Upper lobe of left lung (tissue), 6 donors: ENCODE measurements around the gene PTPN1. TPM values are rescaled to one million over a fixed set of nuclear protein-coding genes. Genes with fewer than 3 reads are reported as not detected.

Experiments
- ATAC-seq, 2 donors: fragments of 200-7000 bp; cut with Tn5 transposase; one replicate each; pipeline ENCODE4 v1.9.1; 2022; ENCODE audit warnings: mild to moderate bottlenecking in 2 of 2, moderate library complexity in 2 of 2; ENCODE audit not compliant: low FRiP score in 2 of 2
- DNase-seq, 2 donors: peaks; one replicate each; pipeline ENCODE4 v3.0.0-alpha.2; 2019 to 2020
- H3K27ac ChIP-seq, 4 donors: fragments of 200-600 bp; sonication (generic); one replicate each; pipeline ENCODE4 v1.5.1; 2016 to 2019
- H3K27me3 ChIP-seq, 4 donors: fragments of 200-600 bp; sonication (generic); one replicate each; pipeline ENCODE4 v1.5.1; 2017 to 2019
- H3K36me3 ChIP-seq, 4 donors: fragments of 200-600 bp; sonication (generic); one replicate each; pipeline ENCODE4 v1.5.1; 2016 to 2019
- H3K4me1 ChIP-seq, 4 donors: fragments of 200-600 bp; sonication (generic); one replicate each; pipeline ENCODE4 v1.5.1; 2018 to 2019
- H3K4me3 ChIP-seq, 4 donors: fragments of 200-600 bp; sonication (generic); one replicate each; pipeline ENCODE4 v1.5.1; 2017 to 2019; ENCODE audit warnings: mild to moderate bottlenecking in 2 of 4, moderate library complexity in 1 of 4
- H3K9me3 ChIP-seq, 4 donors: fragments of 200-600 bp; sonication (generic); one replicate each; pipeline ENCODE4 v1.5.1; 2018 to 2019
- CTCF ChIP-seq, 6 experiments: fragments of 450-650 bp in 4 of 6; fragments of 200-600 bp in 2 of 6; sonication (generic) in 2 of 6; IDR thresholded peaks; one replicate each; pipeline ENCODE4 v1.5.1; 2016 to 2019; ENCODE audit warnings: antibody characterized with exemption in 6 of 6
- EP300 ChIP-seq, 4 donors: sonication (generic); formaldehyde crosslinking; IDR thresholded peaks; one replicate each; pipeline ENCODE4 v1.5.1; 2017; ENCODE audit warnings: antibody characterized with exemption in 4 of 4, control low read depth in 2 of 4
- POLR2A ChIP-seq, 4 donors: fragments of 450-650 bp; IDR thresholded peaks; one replicate each; pipeline ENCODE4 v1.5.1; 2016 to 2017; ENCODE audit warnings: antibody characterized with exemption in 4 of 4, mild to moderate bottlenecking in 2 of 4
- POLR2AphosphoS5 ChIP-seq, 2 donors: sonication (generic); formaldehyde crosslinking; IDR thresholded peaks; one replicate each; pipeline ENCODE4 v1.5.1; 2017; ENCODE audit warnings: antibody characterized with exemption in 2 of 2
- WGBS, 2 donors: methylation state at CpG; one replicate each; pipeline ENCODE4 v1.1.5; 2017 to 2018; 5-methylcytosine and 5-hydroxymethylcytosine counted together
- total RNA-seq, 6 donors: library from RNA; depleted of rRNA in 4 of 6; stranded (reverse); fragments of >200 nt in 4 of 6; gene quantifications; one replicate each; pipeline versions ENCODE4 v1.1.0 to v1.2.1, GENCODE V29; 2016 to 2021
- donor health status: DM: no; HTN: no; CAD: no; lungs with moderate emphysema.
- donor health status: DM: no; HTN: yes; CAD: no; lungs with severe emphysema.

Gene PTPN1
- total RNA-seq, 6 donors from 2014 or later = 75.1 to 137 (median 96.1) TPM

DNA sequence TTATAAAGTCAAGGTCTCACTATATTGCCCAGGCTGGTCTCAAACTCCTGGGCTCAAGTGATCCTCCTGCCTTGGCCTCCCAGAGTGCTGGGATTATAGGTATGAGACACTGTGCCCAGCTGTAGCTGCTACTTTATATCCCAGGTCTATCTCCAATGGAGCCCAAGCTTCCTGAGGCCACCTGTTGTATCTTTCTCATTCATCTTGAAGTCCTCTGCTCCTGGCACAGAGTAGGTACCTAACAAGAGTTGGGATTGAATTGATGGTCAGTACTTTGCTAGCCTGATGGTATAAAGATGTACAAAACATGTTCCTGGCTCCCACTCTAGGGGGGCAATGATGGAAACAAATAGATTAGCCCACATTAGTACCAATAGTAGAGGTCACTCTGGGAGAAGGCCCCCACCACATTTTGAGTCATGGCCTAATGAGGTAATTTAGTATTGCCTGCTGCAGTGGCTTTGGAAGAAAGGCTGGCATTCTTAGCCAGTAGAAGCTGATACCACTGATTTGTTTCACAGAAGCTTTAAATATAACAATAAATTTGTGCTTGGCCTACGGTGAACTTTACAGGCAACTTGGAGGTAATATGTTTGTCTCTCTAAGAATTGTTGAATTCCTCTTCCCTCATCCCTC lies 5.4 kb downstream of the PTPN1 start:
- no peak overlapping the region for H3K4me3 ChIP-seq
- peaks cover 0 to 5% (median 0%) of the 10 kb centered on the region in 4 donors for H3K36me3 ChIP-seq
- peak overlapping the region; percentile 4 to 97 (median 64) for H3K27ac ChIP-seq
- no peaks in the 10 kb centered on the region for H3K27me3 ChIP-seq
- WGBS, 2 donors = 74 to 100% methylated on average over 1 of the region's 1 CpG
- TF ChIP-seq POLR2A (IDR thresholded peaks at IDR 0.05) (no peak), EP300 (IDR thresholded peaks at IDR 0.05) (no peak), POLR2AphosphoS5 (IDR thresholded peaks at IDR 0.05) (no peak), CTCF (IDR thresholded peaks at IDR 0.05) (no peak)
- H3K9me3 ChIP-seq = no peaks in the 10 kb centered on the region
- ATAC-seq (no peak), DNase-seq (no peak)
- peaks cover 72 to 90% (median 83%) of the 10 kb centered on the region in 4 donors for H3K4me1 ChIP-seq

- Histone ChIP-seq H3K4me1 (peaks cover 79 to 96% (median 90%) of the 10 kb centered on the region in 4 donors), H3K9me3 (no peaks in the 10 kb centered on the region), H3K27me3 (no peaks in the 10 kb centered on the region), H3K36me3 (peaks cover 0 to 6% (median 0%) of the 10 kb centered on the region in 4 donors), H3K4me3 (no peak overlapping the region), H3K27ac (peak overlapping the region; percentile 13 to 97 (median 64))
- no peak for TF ChIP-seq POLR2AphosphoS5 (IDR thresholded peaks at IDR 0.05)
- TF ChIP-seq POLR2A (IDR thresholded peaks at IDR 0.05) = no peak
- no peak for TF ChIP-seq CTCF (IDR thresholded peaks at IDR 0.05)
- TF ChIP-seq EP300 (IDR thresholded peaks at IDR 0.05) = no peak
- peak in 1 of 2 donors; percentile 18 for ATAC-seq
- DNase-seq = no peak
- 42 to 57% methylated on average over 5 of the region's 5 CpGs for WGBS, 2 donors
Measured at GRCh38 chr20:50516180-50516934, 6.2 kb downstream of the PTPN1 start.

DNA sequence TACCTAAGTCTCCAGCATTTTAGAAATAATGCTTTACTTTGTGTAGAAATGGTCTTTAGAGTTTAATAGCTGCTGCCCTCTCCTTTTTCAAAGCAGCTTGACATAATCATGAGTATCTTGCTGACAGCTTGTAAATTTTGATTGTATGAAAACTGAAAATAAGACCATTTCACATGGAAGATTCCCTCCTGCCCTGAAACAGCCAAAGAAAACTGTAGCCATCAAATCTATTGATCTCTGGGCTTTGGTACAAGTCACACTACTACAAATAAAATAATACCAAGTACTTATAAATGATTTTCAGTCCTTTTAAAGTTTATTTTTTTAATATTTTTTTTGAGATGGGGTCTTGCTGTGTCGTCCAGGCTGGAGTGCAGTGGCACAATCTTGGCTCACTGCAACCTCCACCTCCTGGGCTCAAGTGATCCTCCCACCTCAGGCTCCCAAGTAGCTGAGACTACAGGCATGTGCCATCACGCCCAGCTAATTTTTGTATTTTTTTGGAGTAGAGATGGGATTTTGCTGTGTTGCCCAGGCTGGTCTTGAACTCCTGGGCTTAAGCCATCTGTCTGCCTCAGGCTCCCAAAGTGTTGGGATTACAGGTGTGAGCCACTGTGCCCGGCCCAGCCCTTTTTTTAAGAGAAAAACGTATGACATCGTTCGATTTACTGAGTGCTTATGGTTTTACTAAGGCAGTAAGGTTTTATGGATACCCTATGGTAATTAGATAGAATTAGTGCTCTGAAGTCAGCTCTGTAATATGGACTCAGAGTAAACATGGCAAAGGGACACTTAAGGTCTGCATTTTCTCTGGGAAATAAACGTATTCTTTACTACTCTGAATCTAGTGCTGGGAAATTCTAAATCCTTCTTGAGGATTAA lies 7.0 kb downstream of the PTPN1 start:
- Histone ChIP-seq H3K4me1 (peaks cover 85 to 97% (median 92%) of the 10 kb centered on the region in 4 donors), H3K36me3 (peaks cover 0 to 6% (median 0%) of the 10 kb centered on the region in 4 donors), H3K9me3 (no peaks in the 10 kb centered on the region), H3K4me3 (no peak overlapping the region), H3K27ac (peak overlapping the region; percentile 13 to 97 (median 64)), H3K27me3 (no peaks in the 10 kb centered on the region)
- 68 to 78% methylated on average over 7 of the region's 7 CpGs for WGBS, 2 donors
- DNase-seq (no peak), ATAC-seq (no peak)
- TF ChIP-seq POLR2A (IDR thresholded peaks at IDR 0.05) (no peak), POLR2AphosphoS5 (IDR thresholded peaks at IDR 0.05) (no peak), EP300 (IDR thresholded peaks at IDR 0.05) (no peak), CTCF (IDR thresholded peaks at IDR 0.05) (no peak)

GRCh38 chr20:50517817-50518154 lies 7.6 kb downstream of the PTPN1 start:
- H3K4me1 ChIP-seq = peaks cover 84 to 95% (median 89%) of the 10 kb centered on the region in 4 donors
- DNase-seq = no peak

More at GRCh38 chr20:50517817-50518154, 7.6 kb downstream of the PTPN1 start:
- Histone ChIP-seq H3K9me3 (no peaks in the 10 kb centered on the region), H3K27ac (peak overlapping the region; percentile 13 to 97 (median 64)), H3K36me3 (peaks cover 0 to 6% (median 0%) of the 10 kb centered on the region in 4 donors), H3K4me3 (no peak overlapping the region), H3K27me3 (no peaks in the 10 kb centered on the region)
- WGBS, 2 donors = 36 to 38% methylated on average over 3 of the region's 3 CpGs
- no peak for ATAC-seq
- TF ChIP-seq EP300 (IDR thresholded peaks at IDR 0.05) (no peak), CTCF (IDR thresholded peaks at IDR 0.05) (no peak), POLR2A (IDR thresholded peaks at IDR 0.05) (no peak), POLR2AphosphoS5 (IDR thresholded peaks at IDR 0.05) (no peak)
